Dermis microvascular lymphatic vessel endothelial cell (primary cell): ENCODE results near the gene FBRSL1. TPM values are rescaled to one million over a fixed set of nuclear protein-coding genes. Genes with fewer than 3 reads are reported as not detected.
"Not testable (repeated sequence)": the region's sequence is repeated elsewhere in the genome, so short reads cannot be mapped to it uniquely, and the experiment has no call there.

Experiments used
- DNase-seq, 2 donors: peaks; one replicate each; pipeline versions ENCODE4 v3.0.0 to v3.0.0-alpha.2; 2010; ENCODE audit warnings: low read depth in 2 of 2
- total RNA-seq: library from RNA; depleted of rRNA; stranded (reverse); fragments of >200 nt; gene quantifications from 2 replicates; pipeline ENCODE4 v1.2.1, GENCODE V29; 2014

Gene FBRSL1
- total RNA-seq, 1 donor from 2014 or later: 9.4 TPM

DNA sequence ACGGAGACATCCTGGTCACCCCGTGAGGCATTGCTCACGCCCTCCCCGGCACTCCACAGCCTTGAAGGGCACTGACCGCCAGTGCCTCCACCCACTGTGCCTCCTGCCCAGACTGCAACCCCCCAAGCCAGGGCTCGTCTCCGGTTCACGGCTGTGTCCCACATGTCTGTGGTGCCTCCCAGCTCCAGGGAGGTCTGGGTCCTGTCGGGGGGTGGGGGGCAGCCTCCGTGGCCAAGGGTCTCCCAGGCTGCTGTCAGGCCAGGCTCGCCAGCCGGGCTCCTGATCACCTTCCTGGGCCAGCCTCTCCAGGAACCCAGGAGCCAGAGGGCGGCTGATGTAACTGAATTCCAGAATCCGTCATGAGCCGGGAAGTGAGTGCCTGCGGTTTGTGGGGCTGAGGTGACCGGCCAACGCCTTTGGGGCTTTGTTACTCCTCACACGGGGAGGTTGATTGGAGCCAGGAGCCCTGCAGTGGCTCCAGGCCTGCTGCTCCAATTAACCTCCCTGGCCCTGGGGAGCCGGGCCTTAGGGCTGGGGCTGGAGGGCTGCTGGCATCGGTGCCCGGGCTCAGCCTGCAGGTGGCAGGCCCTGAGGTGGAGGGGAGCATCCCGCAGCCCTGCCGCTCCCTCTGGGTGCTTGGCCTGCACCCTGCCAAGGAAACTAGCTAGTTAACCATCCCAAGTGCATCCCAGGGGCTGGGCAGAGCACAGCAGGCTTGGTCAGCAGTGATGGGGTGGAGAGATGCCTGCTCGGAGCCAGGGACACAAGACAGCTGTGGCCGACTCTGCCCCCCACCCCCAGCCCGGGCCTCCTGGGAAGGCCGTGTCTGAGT lies 36.4 kb upstream of the FBRSL1 start:
- DNase-seq: no peak

DNA sequence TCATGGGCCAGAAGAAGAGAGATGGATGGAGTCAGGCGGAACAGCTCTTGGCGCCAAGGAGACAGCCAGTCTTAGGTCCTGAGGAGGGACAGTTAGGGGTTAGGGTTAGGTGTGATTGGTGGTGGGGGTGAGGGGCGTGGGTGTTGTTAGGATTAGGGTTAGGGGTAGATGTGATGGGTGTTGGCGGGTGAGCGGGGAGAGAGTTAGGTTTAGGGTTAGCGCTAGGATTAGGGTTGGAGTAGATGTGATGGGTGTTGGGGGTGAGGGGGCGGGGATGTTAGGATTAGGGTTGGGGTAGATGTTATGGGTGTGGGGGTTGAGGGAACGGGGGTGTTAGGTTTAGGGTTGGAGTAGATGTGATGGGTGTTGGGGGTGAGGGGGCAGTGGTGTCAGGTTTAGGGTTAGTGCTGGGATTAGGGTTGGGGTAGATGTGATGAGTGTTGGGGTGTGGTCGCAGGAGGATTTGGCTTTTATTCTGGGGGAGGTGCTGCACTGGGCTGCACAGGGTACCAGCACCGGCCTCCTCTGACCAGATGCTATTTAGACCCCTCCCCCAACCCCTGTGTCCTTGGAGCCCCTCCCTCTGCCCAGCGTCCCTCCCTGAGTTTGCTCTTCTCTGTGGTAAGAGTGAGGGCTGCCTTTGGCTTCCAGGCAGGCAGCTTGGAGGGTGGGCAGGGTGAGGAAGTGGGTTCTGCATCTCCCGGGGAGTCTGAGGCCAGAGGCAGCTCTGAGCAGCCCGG lies 35.6 kb upstream of the FBRSL1 start:
- no peak for DNase-seq

DNA sequence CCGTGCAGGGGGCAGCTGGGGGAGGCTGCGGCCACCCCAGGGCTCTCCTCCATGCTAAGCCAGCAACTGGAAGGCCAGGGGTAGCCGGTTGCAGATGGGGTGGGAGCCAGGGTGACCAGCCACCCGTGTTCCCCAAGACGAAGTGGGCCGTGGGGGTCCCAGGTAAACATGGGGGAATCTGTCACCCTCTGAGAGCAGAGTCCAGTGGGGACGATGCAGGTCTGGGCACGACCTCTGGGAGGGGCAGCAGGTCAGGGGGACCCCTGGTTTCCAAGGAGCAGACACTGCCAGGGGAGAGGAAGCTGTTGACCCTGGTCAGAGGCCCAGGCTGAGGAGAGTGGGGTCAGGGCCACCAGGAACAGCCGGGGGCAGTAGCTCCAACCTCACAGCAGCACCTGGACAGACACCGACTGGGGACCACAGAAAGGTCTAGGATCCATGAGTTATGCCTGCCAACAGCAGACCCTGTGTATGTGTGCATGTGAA lies 35.0 kb upstream of the FBRSL1 start:
- DNase-seq: no peak

DNA sequence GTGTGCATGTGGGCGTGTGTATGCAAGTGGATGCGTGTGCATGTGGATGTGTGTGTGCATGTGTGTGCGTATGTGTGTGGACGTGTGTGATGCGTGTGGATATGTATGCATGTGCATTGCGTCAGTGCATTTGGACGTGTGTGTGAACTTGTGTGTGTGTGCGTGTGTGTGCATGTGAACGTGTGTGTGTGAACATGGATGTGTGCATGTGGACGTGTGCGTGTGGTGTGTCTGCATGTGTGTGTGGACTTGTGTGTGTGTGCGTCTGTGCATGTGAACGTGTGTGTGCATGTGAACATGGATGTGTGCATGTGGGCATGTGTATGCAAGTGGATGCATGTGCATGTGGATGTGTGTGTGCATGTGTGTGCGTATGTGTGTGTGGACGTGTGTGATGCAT lies 34.4 kb upstream of the FBRSL1 start:
- no peak for DNase-seq

DNA sequence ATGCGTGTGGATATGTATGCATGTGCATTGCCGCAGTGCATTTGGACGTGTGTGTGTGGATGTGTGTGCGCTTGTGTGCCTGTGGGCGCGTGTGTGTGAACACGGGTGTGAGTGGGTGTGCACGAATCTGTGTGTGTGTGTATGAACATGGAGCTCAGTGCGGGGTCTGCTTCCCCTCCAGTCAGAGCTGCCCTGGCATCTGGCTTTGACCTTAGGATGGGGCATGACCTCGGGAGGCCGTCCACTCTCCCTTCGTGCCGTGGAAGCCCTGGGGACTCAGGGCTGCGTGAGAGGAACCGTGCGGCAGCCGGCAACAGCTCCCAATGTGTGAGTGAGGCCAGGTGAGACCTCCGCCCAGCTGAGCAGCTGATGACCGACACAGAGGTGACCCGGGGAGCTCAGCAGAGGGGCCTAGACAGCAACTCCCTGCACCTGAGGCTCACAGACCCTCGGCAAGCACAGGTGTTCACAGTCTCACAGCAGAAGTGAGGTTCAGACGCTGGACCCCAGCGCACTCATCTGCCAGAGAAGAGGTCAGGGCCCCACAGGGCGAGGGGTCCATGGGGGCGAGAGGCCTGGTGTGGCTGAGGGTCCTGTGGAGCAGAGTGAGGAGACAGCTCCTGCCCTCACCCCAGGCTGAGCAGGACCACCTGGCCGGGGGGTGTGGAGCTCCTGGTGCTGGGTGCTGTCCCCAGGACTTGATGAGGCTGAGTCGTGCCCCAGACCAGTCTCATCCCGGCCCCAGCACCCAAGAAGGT lies 33.6 kb upstream of the FBRSL1 start:
- DNase-seq: no peak

DNA sequence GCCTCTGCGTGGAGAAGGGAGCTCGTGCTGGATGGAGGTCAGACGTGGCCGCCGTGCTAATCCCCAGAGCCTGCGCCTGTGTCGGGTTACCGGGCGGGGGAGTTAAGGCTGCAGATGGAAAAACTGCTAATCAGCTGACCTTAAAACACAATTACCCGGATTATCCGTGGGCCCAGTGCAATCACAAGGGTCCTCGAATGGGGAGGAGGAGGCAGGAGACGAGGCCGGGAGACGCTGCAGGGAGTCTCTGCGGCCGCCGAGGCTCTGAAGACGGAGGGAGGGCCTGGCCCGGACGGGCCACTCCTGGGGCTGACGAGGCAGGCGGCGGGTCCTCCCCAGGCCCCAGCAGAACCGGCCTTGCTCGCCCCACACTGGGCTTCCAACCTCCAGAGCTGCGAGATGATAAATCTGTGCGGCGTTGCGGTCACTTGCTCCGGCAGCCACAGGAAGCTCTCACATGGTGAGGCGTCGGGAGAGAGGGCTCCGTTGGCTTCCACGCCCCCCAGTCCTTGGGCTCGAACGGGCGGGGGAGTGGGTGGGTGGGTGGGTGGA lies 32.9 kb upstream of the FBRSL1 start:
- no peak for DNase-seq

DNA sequence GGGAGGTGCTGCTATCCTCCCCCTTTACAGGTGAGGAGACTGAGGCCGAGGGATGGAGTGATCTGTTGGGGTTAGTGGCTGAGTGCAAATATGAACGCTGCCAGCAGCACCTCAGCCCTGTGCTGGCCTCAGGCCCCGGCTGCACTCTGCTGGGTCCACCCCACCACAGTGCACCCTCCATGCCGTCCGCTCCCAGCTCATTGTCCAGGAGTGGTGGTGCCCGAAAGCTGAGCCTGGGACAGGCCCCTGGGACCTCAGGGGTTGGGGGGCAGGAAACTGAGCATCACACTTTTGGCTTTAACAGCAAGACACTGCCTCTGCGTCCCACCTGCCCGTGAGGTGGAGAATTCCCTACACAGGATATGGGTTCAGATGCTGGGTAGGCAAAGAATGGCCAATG lies 31.5 kb upstream of the FBRSL1 start:
- DNase-seq: no peak

DNA sequence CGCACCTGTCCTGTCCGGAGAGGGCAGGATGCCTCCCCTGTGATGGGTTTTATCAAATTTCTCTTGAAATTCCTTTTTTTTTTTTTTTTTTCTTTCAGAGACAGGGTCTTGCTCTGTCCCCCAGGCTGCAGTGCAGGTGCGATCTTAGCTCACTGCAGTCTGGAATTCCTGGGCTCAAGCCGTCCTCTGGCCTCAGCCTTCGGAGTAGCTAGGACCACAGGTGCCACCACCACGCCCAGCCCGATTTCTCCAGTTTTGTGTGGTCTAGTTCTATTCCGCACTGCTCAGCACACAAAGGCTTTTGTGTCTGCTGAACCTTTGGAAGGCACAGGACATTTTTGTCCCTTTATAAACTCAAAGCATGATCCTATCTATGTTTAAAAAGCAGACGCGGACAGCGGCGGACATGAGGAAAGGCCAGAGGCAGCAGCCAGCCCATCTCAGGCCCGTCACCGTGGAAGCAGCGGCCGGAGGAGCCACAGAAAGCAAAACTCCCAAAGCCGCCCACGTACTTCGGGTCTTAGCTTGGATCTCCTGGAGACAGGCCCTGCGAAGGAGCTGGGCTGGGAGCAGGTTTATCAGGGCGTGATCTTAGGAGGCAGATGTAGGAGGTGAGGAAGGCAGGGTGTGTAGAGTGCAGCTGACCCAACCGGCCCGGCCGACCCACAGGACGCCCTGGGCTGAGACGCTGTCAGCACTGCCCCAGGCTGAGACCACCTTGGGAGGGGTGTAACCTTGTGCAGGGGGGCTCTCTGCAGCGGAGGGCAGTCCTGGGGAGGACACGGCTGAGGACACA lies 30.9 kb upstream of the FBRSL1 start:
- no peak for DNase-seq

DNA sequence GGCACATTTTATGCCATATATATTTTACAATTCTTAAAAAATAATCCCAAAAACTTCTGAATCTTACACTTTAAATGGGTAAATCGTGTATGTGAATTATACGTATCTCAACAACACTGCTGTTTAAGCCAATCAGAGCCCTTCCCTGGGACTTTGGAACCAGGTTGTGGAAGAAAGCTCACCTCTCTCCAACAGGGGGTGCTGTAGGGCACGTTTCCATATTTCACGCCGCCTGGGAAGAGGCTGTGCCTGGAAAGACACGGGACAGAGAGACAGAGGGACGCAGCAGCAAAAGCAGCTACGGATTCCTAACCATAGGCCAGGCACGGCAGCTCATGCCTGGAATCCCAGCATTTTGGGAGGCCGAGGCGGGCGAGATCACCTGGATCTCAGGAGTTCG lies 29.4 kb upstream of the FBRSL1 start:
- DNase-seq: no peak

DNA sequence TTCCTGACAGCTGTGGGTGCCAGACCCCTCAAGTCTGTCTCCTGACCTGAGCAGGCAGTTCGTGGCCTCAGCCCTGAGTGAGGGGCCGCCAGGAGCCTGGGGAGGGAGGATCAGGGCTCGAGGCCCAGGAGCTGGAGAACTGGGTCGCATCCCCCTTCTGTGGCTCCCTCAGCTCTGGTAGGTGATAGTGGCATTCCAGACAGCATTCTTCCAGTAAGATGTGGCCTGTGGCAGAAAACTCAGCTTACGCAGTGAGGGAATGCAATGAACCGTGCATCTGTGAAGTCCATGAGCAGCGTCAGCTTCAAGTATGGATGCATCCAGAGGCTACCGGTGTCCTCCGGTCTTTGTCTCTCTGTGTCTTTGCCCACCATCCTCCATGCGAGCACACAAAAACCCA lies 28.4 kb upstream of the FBRSL1 start:
- DNase-seq: no peak

DNA sequence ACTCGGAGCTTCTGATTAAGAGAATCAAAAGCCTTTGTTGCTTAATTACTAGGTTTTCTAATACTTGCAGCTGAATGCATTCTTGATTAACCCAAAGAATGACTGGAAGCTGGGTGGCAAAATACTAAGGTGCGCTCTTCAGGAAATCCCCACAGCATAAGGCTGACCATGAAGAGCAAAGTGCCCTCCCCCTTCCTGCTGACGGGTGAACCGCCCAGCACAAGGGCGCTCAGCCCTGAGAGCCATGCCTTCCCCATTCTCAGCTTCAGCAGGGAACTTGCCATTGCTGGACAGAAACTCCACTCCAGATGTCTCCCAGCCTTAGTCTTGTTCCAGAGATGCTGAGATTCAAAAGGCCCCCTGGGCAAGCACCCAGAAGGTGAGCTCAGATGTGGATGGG lies 27.2 kb upstream of the FBRSL1 start:
- DNase-seq: no peak

DNA sequence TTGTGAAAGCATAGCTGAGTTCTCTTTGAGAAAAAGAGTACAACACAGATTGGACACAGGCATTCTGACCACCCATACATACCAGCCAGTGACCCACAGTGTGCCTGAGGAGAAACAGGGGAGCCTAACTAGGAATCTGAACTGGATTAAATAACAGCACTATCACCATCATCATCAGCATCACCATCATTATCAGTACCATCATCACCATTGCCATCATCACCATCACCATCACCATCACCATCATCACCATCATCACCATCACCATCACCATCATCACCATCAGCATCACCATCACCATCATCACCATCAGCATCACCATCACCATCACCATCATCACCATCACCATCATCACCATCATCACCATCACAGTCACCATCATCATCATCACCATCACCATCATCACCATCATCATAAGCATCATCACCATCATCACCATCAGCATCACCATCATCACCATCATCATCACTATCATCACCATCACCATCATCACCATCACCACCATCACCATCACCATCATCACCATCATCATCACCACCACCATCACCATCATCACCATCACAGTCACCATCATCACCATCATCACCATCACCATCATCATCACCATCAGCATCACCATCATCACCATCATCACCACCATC lies 26.5 kb upstream of the FBRSL1 start:
- DNase-seq: not testable (repeated sequence)

DNA sequence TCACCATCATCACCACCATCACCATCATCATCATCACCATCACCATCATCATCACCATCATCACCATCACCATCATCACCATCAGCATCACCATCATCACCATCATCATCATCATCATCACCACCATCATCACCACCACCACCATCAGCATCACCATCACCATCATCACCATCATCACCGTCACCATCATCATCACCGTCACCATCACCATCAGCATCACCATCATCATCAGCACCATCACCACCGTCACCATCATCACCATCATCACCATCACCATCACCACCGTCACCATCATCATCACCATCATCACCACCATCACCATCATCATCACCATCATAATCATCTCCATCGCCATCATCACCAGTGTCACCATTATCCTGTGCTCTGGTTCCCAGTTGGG lies 25.6 kb upstream of the FBRSL1 start:
- DNase-seq: not testable (repeated sequence)

DNA sequence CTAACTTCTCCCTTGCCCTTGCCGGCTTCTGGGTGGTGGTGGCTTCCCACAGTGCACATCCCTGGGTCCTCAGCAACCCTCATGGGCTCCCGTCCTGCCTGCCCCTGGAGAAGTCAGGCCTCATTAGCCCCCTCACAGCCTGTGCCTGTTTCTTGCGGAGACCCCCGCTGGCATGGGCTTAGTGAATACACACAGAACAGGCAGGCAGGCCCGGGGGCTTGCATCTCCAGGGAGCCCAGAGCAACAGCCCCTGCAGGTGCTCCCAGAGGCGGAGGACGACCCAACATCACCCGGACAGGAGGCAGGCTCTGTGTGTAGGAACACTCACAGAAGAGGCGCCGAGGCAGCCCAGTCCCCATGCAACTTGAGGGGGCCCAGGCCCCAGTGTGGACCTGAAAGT lies 25.1 kb upstream of the FBRSL1 start:
- DNase-seq: no peak

DNA sequence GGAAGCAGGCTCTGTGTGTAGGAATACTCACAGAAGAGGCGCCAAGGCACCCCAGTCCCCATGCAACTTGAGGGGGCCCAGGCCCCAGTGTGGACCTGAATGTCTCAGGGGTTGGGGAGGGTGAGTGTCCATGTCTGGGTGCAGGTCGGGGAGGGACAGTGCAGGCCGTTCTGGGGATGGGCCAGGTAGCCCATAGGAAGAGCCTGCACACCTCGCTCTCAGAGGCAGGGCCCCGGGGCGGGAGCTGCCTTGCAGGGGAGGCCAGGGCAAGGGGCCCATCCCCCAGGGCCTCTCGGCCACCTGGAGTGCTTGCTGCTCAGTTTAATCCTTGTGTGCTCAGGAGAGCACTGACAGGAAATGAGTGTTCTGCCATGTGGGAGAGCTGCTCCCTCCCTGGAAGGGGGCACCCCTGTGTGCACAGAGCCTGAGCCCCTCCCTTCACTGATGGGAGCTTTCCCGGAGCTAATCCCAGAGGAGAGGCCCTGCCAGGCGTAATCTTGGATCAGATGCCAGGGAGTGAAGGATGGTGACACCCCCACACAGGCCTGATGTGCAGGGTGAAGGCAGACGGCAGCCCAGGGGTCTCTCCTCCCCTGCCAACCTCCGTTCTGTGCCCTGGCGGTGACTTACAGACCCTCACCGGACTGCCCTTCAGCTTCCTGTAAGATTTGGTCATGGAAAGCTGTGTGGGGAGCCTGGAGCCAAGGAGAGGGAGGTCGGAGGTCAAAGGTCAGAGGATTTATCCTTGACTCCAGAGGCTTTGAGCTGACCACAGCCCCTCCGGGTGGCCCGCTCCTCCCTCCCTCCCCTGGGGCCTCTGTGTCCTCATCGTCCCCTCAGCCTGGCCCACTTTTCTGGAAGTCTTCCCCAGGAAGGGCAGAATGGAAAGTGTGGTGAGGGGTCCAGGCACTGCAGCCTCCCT lies 24.4 kb upstream of the FBRSL1 start:
- no peak for DNase-seq

DNA sequence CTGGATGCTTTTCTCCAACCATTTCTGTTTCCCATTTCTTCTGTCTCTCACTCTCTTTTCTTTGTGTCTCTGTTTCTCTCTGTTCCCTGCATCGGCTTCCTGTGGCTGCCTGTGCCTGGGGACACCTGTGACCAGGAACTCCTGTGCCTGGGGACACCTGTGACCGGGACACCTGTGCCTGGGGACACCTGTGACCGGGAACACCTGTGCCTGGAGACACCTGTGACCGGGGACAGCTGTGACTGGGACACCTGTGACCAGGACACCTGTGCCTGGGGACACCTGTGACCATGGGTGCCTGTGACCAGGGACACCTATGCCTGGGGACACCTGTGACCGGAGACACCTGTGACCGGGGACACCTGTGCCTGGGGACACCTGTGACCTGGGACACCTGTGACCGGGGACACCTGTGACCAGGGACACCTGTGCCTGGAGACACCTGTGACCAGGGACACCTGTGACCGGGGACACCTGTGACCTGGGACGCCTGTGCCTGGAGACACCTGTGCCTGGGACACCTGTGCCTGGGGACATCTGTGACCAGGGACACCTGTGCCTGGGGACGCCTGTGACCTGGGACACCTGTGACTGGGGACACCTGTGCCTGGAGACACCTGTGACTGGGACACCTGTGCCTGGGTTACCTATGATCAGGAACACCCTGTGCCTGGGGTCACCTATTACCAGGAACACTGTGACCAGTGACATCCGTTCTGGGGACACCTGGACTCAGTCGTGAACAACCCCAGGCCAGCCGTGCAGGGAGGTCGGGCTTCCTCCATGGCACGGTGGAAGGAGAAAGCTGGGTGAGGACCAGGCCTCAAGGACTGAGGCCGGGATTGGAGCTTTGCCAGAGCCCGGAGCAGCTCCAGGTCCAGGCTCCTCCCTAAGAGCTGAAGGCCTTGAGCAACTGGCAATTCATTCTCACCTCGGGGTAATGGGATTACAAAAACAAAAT lies 23.4 kb upstream of the FBRSL1 start:
- no peak for DNase-seq

DNA sequence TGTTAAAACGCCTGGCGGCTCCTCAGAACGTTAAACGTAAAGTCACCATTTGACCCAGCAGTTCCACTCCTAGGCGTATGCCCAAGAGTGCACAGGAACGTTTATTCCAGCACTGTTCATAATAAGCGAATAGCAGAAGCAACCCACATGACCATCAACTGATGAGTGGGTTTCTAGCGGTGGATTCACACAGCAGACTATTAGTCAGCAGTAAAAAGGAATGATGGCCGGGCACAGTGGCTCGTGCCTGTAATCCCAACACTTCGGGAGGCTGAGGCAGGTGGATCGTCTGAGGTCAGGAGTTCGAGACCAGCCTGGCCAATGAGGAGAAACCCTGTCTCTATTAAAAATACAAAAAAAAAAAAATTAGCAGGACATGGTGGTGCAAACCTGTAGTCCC lies 22.4 kb upstream of the FBRSL1 start:
- DNase-seq: no peak

DNA sequence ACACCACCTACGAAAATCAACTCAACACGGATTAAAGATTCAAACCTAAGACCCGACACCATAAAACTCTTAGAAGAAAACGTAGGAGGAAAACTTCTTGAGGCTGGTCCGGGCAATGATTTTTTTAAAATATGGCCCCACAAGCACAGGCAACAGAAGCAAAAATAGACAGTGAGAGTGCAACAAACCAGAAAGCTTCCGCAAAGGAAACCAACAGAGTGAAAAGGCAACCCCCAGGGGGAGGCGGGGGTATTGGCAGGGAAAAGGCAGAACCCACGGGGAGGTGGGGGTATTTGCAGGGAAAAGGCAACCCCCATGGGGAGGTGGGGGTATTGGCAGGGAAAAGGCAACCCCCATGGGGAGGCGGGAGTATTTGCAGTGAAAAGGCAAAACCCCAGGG lies 20.5 kb upstream of the FBRSL1 start:
- DNase-seq: no peak
